Stimulated activated CD4-positive, alpha-beta T cell treated with anti-CD3 and anti-CD28 coated beads, Interleukin-1b, Interleukin-23, amount 100 ng/mL, for 24 hours (primary cell): ENCODE data around the gene HPCAL4.

Experiments
- DNase-seq, 4 experiments: peaks; one replicate each; pipeline ENCODE4 v3.0.0-alpha.2; 2020; ENCODE audit warnings: low read depth in 4 of 4, low spot score in 1 of 4

The HPCAL4 gene

DNA sequence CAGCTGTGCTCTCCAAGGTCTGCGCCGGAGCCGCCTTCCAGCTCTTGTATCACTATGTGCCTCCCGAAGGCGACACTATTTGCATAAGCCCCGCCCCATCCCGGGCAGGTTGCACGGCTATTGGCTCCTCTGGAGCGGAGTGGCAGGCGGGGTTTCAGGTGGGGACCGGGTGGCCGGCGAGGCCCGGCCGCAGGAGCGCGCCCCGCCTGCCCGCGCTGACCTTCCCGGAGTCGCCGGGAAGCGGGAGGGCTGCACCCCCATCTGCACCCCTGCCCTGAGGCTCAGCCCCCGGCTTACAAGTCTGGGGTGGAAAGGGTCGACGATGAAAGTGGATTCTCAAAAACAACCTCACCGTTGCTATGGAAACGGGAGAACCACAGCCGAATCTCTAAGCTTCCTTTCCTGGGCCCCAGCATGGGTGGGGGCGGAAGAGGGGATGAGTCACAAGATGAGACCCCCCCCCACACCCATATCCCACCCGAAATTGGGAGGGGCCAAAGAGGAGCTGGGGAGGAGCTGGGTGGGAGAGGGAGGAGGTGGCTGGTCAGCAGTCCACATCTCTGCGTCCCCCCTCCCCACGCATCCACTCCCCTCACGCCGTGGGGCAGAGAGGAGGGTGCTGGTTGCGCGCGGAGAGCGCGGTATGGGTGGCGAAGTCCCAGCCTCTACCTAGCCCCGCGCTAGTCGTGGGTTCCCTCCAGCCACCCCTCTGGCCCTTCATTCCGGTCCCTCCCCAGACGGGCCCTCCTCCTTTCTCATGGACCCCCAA lies at the start of gene HPCAL4:
Gene HPCAL4 (minus strand): TSS at position 51 of the 769 bp plus-strand sequence. CDS start 6,830 bp downstream, outside the sequence.
- DNase-seq: peak; percentile 63 to 86 (median 70)

GRCh38 chr1:39738622-39739366 lies 47.6 kb upstream of the HPCAL4 start, which contains the start of gene PPIE:
TSS of gene PPIE (plus strand) at chr1:39738882. CDS start at chr1:39738901, 19 bp downstream.
- peak; percentile 97 to 99 (median 98) for DNase-seq

- DNase-seq: no peak
Observed at GRCh38 chr1:39737546-39738169, 46.4 kb upstream of the HPCAL4 start.

- DNase-seq: no peak
Observed at GRCh38 chr1:39735731-39736130, 44.5 kb upstream of the HPCAL4 start.

DNA sequence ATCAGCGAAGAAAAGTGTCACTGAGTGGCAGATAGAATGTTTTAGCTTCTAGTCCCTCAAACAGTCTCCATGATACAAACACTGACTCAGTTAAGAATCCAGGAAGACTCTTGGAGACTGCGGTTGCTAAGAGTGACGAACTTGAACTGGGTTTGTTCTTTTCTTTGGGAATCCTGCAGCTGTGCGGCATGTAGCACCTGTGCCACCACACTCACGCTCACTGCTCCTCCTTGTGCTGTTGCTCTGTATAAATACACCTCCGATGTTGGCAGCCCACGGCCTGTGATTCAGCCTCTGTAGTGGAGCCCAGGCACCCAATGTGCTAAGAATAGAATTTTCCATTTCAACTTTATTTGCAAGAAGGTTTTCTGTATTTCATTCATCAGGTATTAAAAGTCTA lies 41.9 kb upstream of the HPCAL4 start:
- DNase-seq: no peak

- DNase-seq: no peak
Observed at GRCh38 chr1:39732730-39733129, 41.5 kb upstream of the HPCAL4 start.

- no peak for DNase-seq
Observed at GRCh38 chr1:39729842-39730241, 38.6 kb upstream of the HPCAL4 start.

GRCh38 chr1:39729030-39729429 lies 37.8 kb upstream of the HPCAL4 start:
- DNase-seq: no peak

DNA sequence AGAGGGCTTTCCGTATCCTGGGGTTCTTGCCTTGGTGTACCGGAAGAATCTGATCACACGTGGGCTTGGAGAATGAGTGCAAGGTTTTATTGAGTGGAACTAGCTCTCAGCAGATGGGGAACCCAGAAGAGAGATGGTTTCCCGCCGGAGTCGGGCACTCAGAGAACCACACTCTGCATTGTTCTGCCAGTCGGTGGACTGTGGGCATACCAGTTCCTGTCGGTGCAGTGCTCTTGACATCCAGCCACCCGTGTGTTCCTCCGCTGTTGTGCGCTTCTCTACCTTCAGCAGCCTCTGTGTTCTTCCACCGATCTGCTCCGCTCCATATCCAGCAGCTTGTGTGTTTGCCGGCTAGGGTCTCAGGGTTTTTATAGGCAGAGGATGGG lies 36.7 kb upstream of the HPCAL4 start:
- DNase-seq: no peak

DNA sequence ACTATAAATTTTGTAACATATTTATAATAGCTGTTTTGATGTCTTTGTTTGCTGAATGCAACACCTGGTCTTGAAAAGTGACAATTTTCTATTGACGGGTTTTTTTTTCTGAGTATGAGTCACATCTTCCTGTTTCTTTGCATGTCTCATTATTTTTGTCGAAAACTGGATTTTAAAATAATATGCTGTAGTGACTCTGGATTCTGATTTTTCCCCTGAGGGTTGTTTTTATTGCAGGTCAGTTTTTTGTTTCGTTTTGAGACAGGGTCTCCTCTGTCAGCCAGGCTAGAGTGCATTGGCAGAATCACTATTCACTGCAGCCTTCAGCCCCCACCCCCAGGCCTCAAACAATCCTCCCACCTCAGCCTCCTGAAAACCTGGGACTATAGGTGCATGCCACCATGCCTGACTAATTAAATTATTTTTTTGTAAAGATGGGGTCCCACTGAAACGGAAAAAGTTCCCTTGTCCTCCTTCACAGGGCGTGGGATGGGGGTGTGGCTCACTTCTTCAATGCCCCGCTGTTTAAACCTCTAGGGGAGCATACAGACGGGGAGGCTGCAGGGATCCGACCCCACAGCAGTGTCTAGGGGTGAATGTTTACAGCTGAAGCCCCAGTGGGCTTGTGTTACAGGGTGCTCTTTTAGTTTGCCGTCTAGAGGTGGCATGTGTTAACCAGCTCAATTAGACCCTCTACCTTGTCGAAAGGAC lies 36.1 kb upstream of the HPCAL4 start:
- DNase-seq: no peak

DNA sequence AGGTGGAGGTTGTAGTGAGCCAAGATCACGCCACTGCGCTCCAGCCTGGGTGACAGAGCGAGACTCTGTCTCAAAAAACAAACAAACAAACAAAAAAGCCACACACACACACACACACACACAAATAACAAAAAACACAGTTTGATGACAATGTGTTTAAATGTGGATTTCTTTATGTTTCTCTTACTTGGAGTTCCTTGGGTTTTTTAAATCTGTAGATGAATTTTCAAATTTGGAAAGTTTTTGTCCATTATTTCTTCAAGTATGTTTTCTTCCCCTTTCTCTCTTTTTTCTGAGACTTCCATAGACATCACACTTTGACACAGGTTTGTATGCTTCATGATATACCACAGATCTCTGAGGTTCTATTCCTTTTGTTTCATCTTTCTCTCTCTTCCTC lies 35.4 kb upstream of the HPCAL4 start:
- no peak for DNase-seq

- DNase-seq: no peak
Observed at GRCh38 chr1:39722495-39722894, 31.3 kb upstream of the HPCAL4 start.

DNA sequence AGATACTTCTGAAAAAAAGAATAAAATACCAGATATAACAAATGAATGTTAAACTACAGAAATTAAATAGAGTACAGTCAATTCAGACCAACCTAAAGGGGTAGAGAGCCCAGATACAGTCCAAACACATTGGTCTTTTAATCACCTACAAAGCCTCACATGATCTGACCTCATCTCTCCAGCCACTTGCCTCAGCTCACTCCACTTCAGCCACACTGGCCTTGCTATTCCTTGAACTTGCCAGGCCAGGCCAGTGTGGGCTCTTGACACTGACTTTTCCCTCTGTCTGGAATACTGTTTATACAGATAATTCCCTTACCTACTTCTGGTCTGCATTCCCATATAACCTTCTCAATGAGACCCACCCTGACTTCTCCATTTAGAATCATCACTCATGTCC lies 30.4 kb upstream of the HPCAL4 start:
- DNase-seq: no peak

- no peak for DNase-seq
Observed at GRCh38 chr1:39720094-39720999, 29.1 kb upstream of the HPCAL4 start.

DNA sequence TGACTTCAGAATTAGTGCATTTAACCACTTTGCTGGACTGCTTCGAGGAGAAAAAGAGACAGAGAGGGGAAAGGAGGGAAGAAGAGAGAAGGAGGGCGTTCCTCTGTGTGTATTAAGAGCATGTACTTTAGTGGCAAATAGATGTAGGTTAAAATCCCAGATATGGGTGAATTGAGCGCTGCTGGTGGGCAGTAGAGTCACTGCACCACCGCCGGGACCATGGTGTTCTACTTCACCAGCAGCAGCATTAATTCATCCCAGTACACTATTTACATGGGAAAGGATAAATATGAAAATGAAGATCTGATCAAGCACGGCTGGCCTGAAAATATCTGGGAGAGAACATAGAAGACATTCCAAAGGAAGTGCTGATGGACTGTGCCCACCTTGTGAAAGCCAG lies 26.6 kb upstream of the HPCAL4 start:
- DNase-seq: no peak

- no peak for DNase-seq
Observed at GRCh38 chr1:39713557-39713956, 22.3 kb upstream of the HPCAL4 start.

GRCh38 chr1:39711966-39712340 lies 20.7 kb upstream of the HPCAL4 start:
- DNase-seq: no peak

DNA sequence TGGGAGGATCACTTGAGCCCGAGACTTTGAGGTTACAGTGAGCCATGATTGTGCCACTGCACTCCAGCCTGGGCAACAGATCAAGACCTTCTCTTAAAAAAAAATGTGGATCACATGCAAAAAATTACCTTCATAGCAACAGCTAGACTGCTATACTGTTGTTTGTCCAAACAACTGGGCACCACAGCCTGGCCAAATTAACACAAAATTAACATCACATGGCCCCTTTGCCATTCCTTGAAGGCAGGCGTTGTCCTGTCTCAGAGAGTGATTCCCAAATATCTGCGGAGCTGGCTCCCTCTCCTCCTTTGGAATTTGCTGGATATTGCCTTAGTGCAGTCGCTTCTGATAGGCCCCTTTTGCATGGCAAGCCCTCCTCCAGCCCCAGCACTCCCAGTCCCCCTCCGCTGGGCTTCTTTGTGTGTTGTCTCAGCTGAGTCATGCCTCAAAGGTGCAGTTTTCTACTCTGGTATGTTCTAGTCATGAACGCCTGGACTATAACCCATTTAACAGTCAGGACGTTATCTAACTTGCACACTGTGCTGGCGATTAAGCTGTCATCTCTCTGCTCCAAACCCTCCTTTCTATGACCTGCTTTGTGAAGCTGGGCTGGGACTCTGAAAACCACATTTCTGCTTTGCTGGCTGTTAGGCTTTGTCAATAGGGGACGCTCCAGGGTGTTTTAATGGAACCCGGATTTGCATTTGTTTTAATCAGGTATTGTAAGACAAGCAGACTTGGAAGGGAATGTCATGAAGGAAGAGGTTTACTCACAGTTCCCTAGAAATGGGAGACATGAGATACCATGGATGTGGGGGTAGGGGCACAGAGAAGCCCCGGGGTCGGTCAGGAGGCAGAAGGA lies 20.1 kb upstream of the HPCAL4 start:
- no peak for DNase-seq

GRCh38 chr1:39707506-39707905 lies 16.3 kb upstream of the HPCAL4 start:
- no peak for DNase-seq
